ENCODE results near the gene OR4D10. TPM values are rescaled to one million over a fixed set of nuclear protein-coding genes. Genes with fewer than 3 reads are reported as not detected.
"Not testable (repeated sequence)": the region's sequence is repeated elsewhere in the genome, so short reads cannot be mapped to it uniquely, and the experiment has no call there.

Gene OR4D10
- total and polyA plus RNA-seq, 5 donors from 2014 or later = not detected

GRCh38 chr11:59445624-59446023 is 27.5 kb upstream of the OR4D10 start:
- not testable (repeated sequence) for H3K36me3 Mint-ChIP-seq; DNase-seq; H3K4me1 ChIP-seq (ENCODE audit: control insufficient read depth, insufficient read depth, low read length, poor library complexity, severe bottlenecking); H3K36me3 ChIP-seq (ENCODE audit: control insufficient read depth, insufficient read depth, low read length); H3K27ac ChIP-seq (ENCODE audit: insufficient read depth, low read length, poor library complexity, severe bottlenecking); H3K4me3 ChIP-seq (ENCODE audit: low read depth, low read length); H3K27me3 Mint-ChIP-seq; ATAC-seq (ENCODE audit: low read depth in 2 of 2); H3K27ac Mint-ChIP-seq; H3K4me3 Mint-ChIP-seq; H3K9me3 ChIP-seq (ENCODE audit: control insufficient read depth in 2 of 2, low read length in 2 of 2); H3K4me1 Mint-ChIP-seq; H3K27me3 ChIP-seq (ENCODE audit: control insufficient read depth, insufficient read depth, low read length)
- peaks cover 0 to 10% (median 2%) of the 10 kb centered on the region in 7 donors for H3K9me3 Mint-ChIP-seq

- Histone ChIP-seq H3K4me1 (ENCODE audit: control insufficient read depth, insufficient read depth, low read length, poor library complexity, severe bottlenecking) (no peaks in the 10 kb centered on the region), H3K27ac (ENCODE audit: insufficient read depth, low read length, poor library complexity, severe bottlenecking) (no peak overlapping the region), H3K4me3 (ENCODE audit: low read depth, low read length) (no peak overlapping the region), H3K9me3 (ENCODE audit: control insufficient read depth in 2 of 2, low read length in 2 of 2) (no peaks in the 10 kb centered on the region), H3K27me3 (ENCODE audit: control insufficient read depth, insufficient read depth, low read length) (peaks cover 2% of the 10 kb centered on the region), H3K36me3 (ENCODE audit: control insufficient read depth, insufficient read depth, low read length) (no peaks in the 10 kb centered on the region)
- H3K36me3 Mint-ChIP-seq = no peaks in the 10 kb centered on the region
- peaks cover 11% of the 10 kb centered on the region for H3K27me3 Mint-ChIP-seq
- H3K4me1 Mint-ChIP-seq = peaks cover 0 to 3% (median 0%) of the 10 kb centered on the region in 4 donors
- H3K4me3 Mint-ChIP-seq = no peak overlapping the region
- no peak overlapping the region for H3K27ac Mint-ChIP-seq
- peaks cover 0 to 8% (median 2%) of the 10 kb centered on the region in 7 donors for H3K9me3 Mint-ChIP-seq
- no peak for DNase-seq
- no peak for ATAC-seq (ENCODE audit: low read depth in 2 of 2)
Measured at GRCh38 chr11:59448484-59448883, 24.6 kb upstream of the OR4D10 start.

GRCh38 chr11:59456661-59457060 is 16.5 kb upstream of the OR4D10 start, which contains the start of gene OR4D6:
Gene OR4D6 (plus strand): TSS chr11:59456961. CDS start chr11:59456961, 0 bp downstream.
- H3K27me3 Mint-ChIP-seq = peaks cover 9% of the 10 kb centered on the region
- DNase-seq = no peak
- H3K27ac ChIP-seq (ENCODE audit: insufficient read depth, low read length, poor library complexity, severe bottlenecking) = no peak within 1 kb of the TSS
- peaks cover 0 to 3% (median 0%) of the 10 kb centered on the region in 7 donors for H3K9me3 Mint-ChIP-seq
- H3K4me3 ChIP-seq (ENCODE audit: low read depth, low read length) = no peak within 1 kb of the TSS
- no peaks in the 10 kb centered on the region for H3K4me1 ChIP-seq (ENCODE audit: control insufficient read depth, insufficient read depth, low read length, poor library complexity, severe bottlenecking)
- H3K27ac Mint-ChIP-seq = no peak within 1 kb of the TSS
- no peak for ATAC-seq (ENCODE audit: low read depth in 2 of 2)
- peaks cover 2% of the 10 kb centered on the region for H3K27me3 ChIP-seq (ENCODE audit: control insufficient read depth, insufficient read depth, low read length)
- H3K9me3 ChIP-seq (ENCODE audit: control insufficient read depth in 2 of 2, low read length in 2 of 2) = no peaks in the 10 kb centered on the region
- H3K4me1 Mint-ChIP-seq = peaks cover 0 to 3% (median 0%) of the 10 kb centered on the region in 4 donors
- no peaks in the 10 kb centered on the region for H3K36me3 ChIP-seq (ENCODE audit: control insufficient read depth, insufficient read depth, low read length)
- H3K4me3 Mint-ChIP-seq = no peak within 1 kb of the TSS
- no peaks in the 10 kb centered on the region for H3K36me3 Mint-ChIP-seq

GRCh38 chr11:59459916-59460315 is 13.2 kb upstream of the OR4D10 start:
- H3K36me3 ChIP-seq (ENCODE audit: control insufficient read depth, insufficient read depth, low read length) = no peaks in the 10 kb centered on the region
- ATAC-seq (ENCODE audit: low read depth in 2 of 2) (no peak), DNase-seq (no peak)
- peaks cover 2% of the 10 kb centered on the region for H3K27me3 ChIP-seq (ENCODE audit: control insufficient read depth, insufficient read depth, low read length)
- no peak overlapping the region for H3K27ac ChIP-seq (ENCODE audit: insufficient read depth, low read length, poor library complexity, severe bottlenecking)
- H3K9me3 Mint-ChIP-seq = peaks cover 0 to 3% (median 0%) of the 10 kb centered on the region in 7 donors
- H3K4me1 ChIP-seq (ENCODE audit: control insufficient read depth, insufficient read depth, low read length, poor library complexity, severe bottlenecking) = no peaks in the 10 kb centered on the region
- no peaks in the 10 kb centered on the region for H3K9me3 ChIP-seq (ENCODE audit: control insufficient read depth in 2 of 2, low read length in 2 of 2)
- H3K36me3 Mint-ChIP-seq = no peaks in the 10 kb centered on the region
- no peak overlapping the region for H3K27ac Mint-ChIP-seq
- H3K4me3 ChIP-seq (ENCODE audit: low read depth, low read length) = no peak overlapping the region
- peaks cover 9% of the 10 kb centered on the region for H3K27me3 Mint-ChIP-seq
- H3K4me1 Mint-ChIP-seq = no peaks in the 10 kb centered on the region
- no peak overlapping the region for H3K4me3 Mint-ChIP-seq

- peaks cover 0 to 4% (median 0%) of the 10 kb centered on the region in 7 donors for H3K9me3 Mint-ChIP-seq
- ATAC-seq (ENCODE audit: low read depth in 2 of 2) (no peak), DNase-seq (no peak)
- H3K4me3 Mint-ChIP-seq = no peak overlapping the region
- H3K36me3 Mint-ChIP-seq = no peaks in the 10 kb centered on the region
- no peaks in the 10 kb centered on the region for H3K4me1 Mint-ChIP-seq
- no peak overlapping the region for H3K27ac Mint-ChIP-seq
- Histone ChIP-seq H3K9me3 (ENCODE audit: control insufficient read depth in 2 of 2, low read length in 2 of 2) (no peaks in the 10 kb centered on the region), H3K4me1 (ENCODE audit: control insufficient read depth, insufficient read depth, low read length, poor library complexity, severe bottlenecking) (no peaks in the 10 kb centered on the region), H3K36me3 (ENCODE audit: control insufficient read depth, insufficient read depth, low read length) (no peaks in the 10 kb centered on the region), H3K27ac (ENCODE audit: insufficient read depth, low read length, poor library complexity, severe bottlenecking) (no peak overlapping the region), H3K27me3 (ENCODE audit: control insufficient read depth, insufficient read depth, low read length) (no peaks in the 10 kb centered on the region), H3K4me3 (ENCODE audit: low read depth, low read length) (no peak overlapping the region)
- H3K27me3 Mint-ChIP-seq = peaks cover 5% of the 10 kb centered on the region
Measured at GRCh38 chr11:59463190-59463641, 9.9 kb upstream of the OR4D10 start.

- no peaks in the 10 kb centered on the region for H3K27me3 ChIP-seq (ENCODE audit: control insufficient read depth, insufficient read depth, low read length)
Measured at GRCh38 chr11:59475176-59475575, 2.1 kb downstream of the OR4D10 start.

GRCh38 chr11:59479906-59480305 is 6.8 kb downstream of the OR4D10 start:
- no peaks in the 10 kb centered on the region for H3K4me1 Mint-ChIP-seq
- H3K4me3 ChIP-seq (ENCODE audit: low read depth, low read length) = no peak overlapping the region

More at GRCh38 chr11:59475176-59475575, 2.1 kb downstream of the OR4D10 start:
- Histone ChIP-seq H3K9me3 (ENCODE audit: control insufficient read depth in 2 of 2, low read length in 2 of 2) (no peaks in the 10 kb centered on the region), H3K4me3 (ENCODE audit: low read depth, low read length) (no peak overlapping the region), H3K36me3 (ENCODE audit: control insufficient read depth, insufficient read depth, low read length) (no peaks in the 10 kb centered on the region), H3K27ac (ENCODE audit: insufficient read depth, low read length, poor library complexity, severe bottlenecking) (no peak overlapping the region), H3K4me1 (ENCODE audit: control insufficient read depth, insufficient read depth, low read length, poor library complexity, severe bottlenecking) (no peaks in the 10 kb centered on the region)
- H3K27me3 Mint-ChIP-seq = peaks cover 5% of the 10 kb centered on the region
- DNase-seq (no peak), ATAC-seq (ENCODE audit: low read depth in 2 of 2) (no peak)
- H3K4me3 Mint-ChIP-seq = no peak overlapping the region
- H3K36me3 Mint-ChIP-seq = no peaks in the 10 kb centered on the region
- H3K4me1 Mint-ChIP-seq = no peaks in the 10 kb centered on the region
- no peak overlapping the region for H3K27ac Mint-ChIP-seq
- peaks cover 0 to 2% (median 0%) of the 10 kb centered on the region in 7 donors for H3K9me3 Mint-ChIP-seq

GRCh38 chr11:59480359-59480758 is 7.2 kb downstream of the OR4D10 start:
- no peaks in the 10 kb centered on the region for H3K4me1 ChIP-seq (ENCODE audit: control insufficient read depth, insufficient read depth, low read length, poor library complexity, severe bottlenecking)
- Mint-ChIP-seq H3K4me1 (no peaks in the 10 kb centered on the region), H3K9me3 (peaks cover 0 to 2% (median 0%) of the 10 kb centered on the region in 7 donors), H3K4me3 (no peak overlapping the region), H3K27me3 (peaks cover 1% of the 10 kb centered on the region), H3K36me3 (no peaks in the 10 kb centered on the region), H3K27ac (no peak overlapping the region)
- H3K4me3 ChIP-seq (ENCODE audit: low read depth, low read length) = no peak overlapping the region
- H3K9me3 ChIP-seq (ENCODE audit: control insufficient read depth in 2 of 2, low read length in 2 of 2) = no peaks in the 10 kb centered on the region
- DNase-seq (no peak), ATAC-seq (ENCODE audit: low read depth in 2 of 2) (no peak)
- no peak overlapping the region for H3K27ac ChIP-seq (ENCODE audit: insufficient read depth, low read length, poor library complexity, severe bottlenecking)
- H3K36me3 ChIP-seq (ENCODE audit: control insufficient read depth, insufficient read depth, low read length) = no peaks in the 10 kb centered on the region
- H3K27me3 ChIP-seq (ENCODE audit: control insufficient read depth, insufficient read depth, low read length) = no peaks in the 10 kb centered on the region

More at GRCh38 chr11:59479906-59480305, 6.8 kb downstream of the OR4D10 start:
- Mint-ChIP-seq H3K4me3 (no peak overlapping the region), H3K36me3 (no peaks in the 10 kb centered on the region), H3K27me3 (peaks cover 5% of the 10 kb centered on the region), H3K27ac (no peak overlapping the region), H3K9me3 (peaks cover 0 to 2% (median 0%) of the 10 kb centered on the region in 7 donors)
- ATAC-seq (ENCODE audit: low read depth in 2 of 2) = no peak
- Histone ChIP-seq H3K27me3 (ENCODE audit: control insufficient read depth, insufficient read depth, low read length) (no peaks in the 10 kb centered on the region), H3K36me3 (ENCODE audit: control insufficient read depth, insufficient read depth, low read length) (no peaks in the 10 kb centered on the region), H3K4me1 (ENCODE audit: control insufficient read depth, insufficient read depth, low read length, poor library complexity, severe bottlenecking) (no peaks in the 10 kb centered on the region), H3K9me3 (ENCODE audit: control insufficient read depth in 2 of 2, low read length in 2 of 2) (no peaks in the 10 kb centered on the region), H3K27ac (ENCODE audit: insufficient read depth, low read length, poor library complexity, severe bottlenecking) (no peak overlapping the region)
- DNase-seq = no peak

Measured in CD4-positive, CD25-positive, alpha-beta regulatory T cell (primary cell).